HepG2 (cell line): ENCODE measurements around the gene SIK3. TPM values are rescaled to one million over a fixed set of nuclear protein-coding genes. Genes with fewer than 3 reads are reported as not detected.

ENCODE experiments used
- ATAD3A ChIP-seq: sonication (generic); formaldehyde crosslinking; IDR thresholded peaks from 2 replicates; pipeline ENCODE4 v1.4.0; 2020; ENCODE audit warnings: missing genetic modification reagents
- ATF7 ChIP-seq, 2 experiments: fragments of 450-650 bp in 1 of 2; sonication (generic) in 1 of 2; formaldehyde crosslinking in 1 of 2; IDR thresholded peaks; 2 replicates each; pipeline versions ENCODE4 v1.4.0 to v1.6.1; 2016 to 2020; ENCODE audit warnings: antibody characterized with exemption in 1 of 2, mild to moderate bottlenecking in 1 of 2, missing genetic modification reagents in 1 of 2
- GZF1 ChIP-seq: sonication (generic); formaldehyde crosslinking; IDR thresholded peaks from 2 replicates; pipeline ENCODE4 v1.5.1; 2020; ENCODE audit warnings: mild to moderate bottlenecking, missing genetic modification reagents
- HDAC6 ChIP-seq: fragments of 200-600 bp; sonication (generic); IDR thresholded peaks from 2 replicates; pipeline ENCODE4 v1.7.0; 2017; ENCODE audit warnings: mild to moderate bottlenecking, antibody characterized with exemption, low read length, low read depth
- HIVEP1 ChIP-seq: sonication (generic); formaldehyde crosslinking; IDR thresholded peaks from 2 replicates; pipeline ENCODE4 v1.4.0; 2020; ENCODE audit warnings: mild to moderate bottlenecking, missing genetic modification reagents
- HNRNPL ChIP-seq: fragments of 200-400 bp; formaldehyde crosslinking; IDR thresholded peaks from 2 replicates; pipeline ENCODE4 v1.6.1; 2017; ENCODE audit warnings: mild to moderate bottlenecking, low read depth, low read length
- MED1 ChIP-seq: sonication (generic); formaldehyde crosslinking; IDR thresholded peaks from 2 replicates; pipeline ENCODE4 v1.4.0; 2020; ENCODE audit warnings: missing genetic modification reagents
- PHF8 ChIP-seq: sonication (generic); formaldehyde crosslinking; IDR thresholded peaks from 2 replicates; pipeline ENCODE4 v1.5.0; 2020; ENCODE audit warnings: missing genetic modification reagents
- PITX1 ChIP-seq: sonication (generic); formaldehyde crosslinking; IDR thresholded peaks from 2 replicates; pipeline ENCODE4 v1.5.1; 2020; ENCODE audit warnings: mild to moderate bottlenecking, missing genetic modification reagents
- RARA ChIP-seq: IDR thresholded peaks from 2 replicates; pipeline ENCODE4 v1.6.1; 2016; ENCODE audit warnings: missing genetic modification reagents, missing compliant biosample characterization
- RCOR2 ChIP-seq: IDR thresholded peaks from 2 replicates; pipeline ENCODE4 v1.6.1; 2016; ENCODE audit warnings: missing biosample characterization, missing genetic modification reagents
- RFXANK ChIP-seq: IDR thresholded peaks from 2 replicates; pipeline ENCODE4 v1.6.1; 2016
- RORA ChIP-seq: sonication (generic); formaldehyde crosslinking; IDR thresholded peaks from 2 replicates; pipeline ENCODE4 v1.5.0; 2020; ENCODE audit warnings: mild to moderate bottlenecking, missing genetic modification reagents, moderate library complexity
- TSC22D2 ChIP-seq: sonication (generic); formaldehyde crosslinking; IDR thresholded peaks from 2 replicates; pipeline ENCODE4 v1.5.1; 2020; ENCODE audit warnings: missing genetic modification reagents, mild to moderate bottlenecking, borderline replicate concordance
- XBP1 ChIP-seq: sonication (generic); formaldehyde crosslinking; IDR thresholded peaks from 2 replicates; pipeline ENCODE4 v1.5.0; 2020; ENCODE audit warnings: missing genetic modification reagents
- YEATS2 ChIP-seq: sonication (generic); formaldehyde crosslinking; IDR thresholded peaks from 2 replicates; pipeline ENCODE4 v1.4.0; 2020; ENCODE audit warnings: missing genetic modification reagents, borderline replicate concordance
- ZFP62 ChIP-seq: sonication (generic); formaldehyde crosslinking; IDR thresholded peaks from 2 replicates; pipeline ENCODE4 v1.4.0; 2020; ENCODE audit warnings: missing genetic modification reagents
- ZNF180 ChIP-seq: sonication (generic); formaldehyde crosslinking; IDR thresholded peaks from 2 replicates; pipeline ENCODE4 v1.4.0; 2020; ENCODE audit warnings: low read depth, missing genetic modification reagents, borderline replicate concordance
- ZNF225 ChIP-seq: sonication (generic); formaldehyde crosslinking; IDR thresholded peaks from 2 replicates; pipeline ENCODE4 v1.4.0; 2020; ENCODE audit warnings: mild to moderate bottlenecking, missing genetic modification reagents
- polyA plus RNA-seq, 8 experiments: library from polyadenylated mRNA; depleted of rRNA in 3 of 8; stranded (reverse) in 7 of 8; unstranded in 1 of 8; fragments of >200 nt; fragmentation: Illumina TruSeq in 4 of 8; extraction: Trizol in 4 of 8; gene quantifications; 2 replicates each; pipeline versions ENCODE4 v1.2.1 to v1.2.3, GENCODE V29; 2011 to 2016; ENCODE audit warnings: low read depth in 4 of 8, missing spikeins in 1 of 8, mixed read lengths in 1 of 8; ENCODE audit not compliant: insufficient read depth in 1 of 8
- total RNA-seq, 5 experiments: library from RNA; depleted of rRNA; stranded (reverse); fragments of >200 nt; fragmentation: Illumina TruSeq; extraction: Trizol; gene quantifications; 2 replicates each; pipeline ENCODE4 v1.2.3, GENCODE V29; 2016; ENCODE audit warnings: low read depth in 1 of 5
- TF ChIP-seq, protein P1 (sequence below): sonication (generic); formaldehyde crosslinking; IDR thresholded peaks from 2 replicates; pipeline ENCODE4 v1.9.0; 2022; ENCODE audit warnings: missing genetic modification reagents, mild to moderate bottlenecking, borderline replicate concordance
- TF ChIP-seq, protein P2 (sequence below): sonication (generic); formaldehyde crosslinking; IDR thresholded peaks from 2 replicates; pipeline ENCODE4 v1.8.0; 2022; ENCODE audit warnings: mild to moderate bottlenecking, missing genetic modification reagents, moderate library complexity
- TF ChIP-seq, protein P3 (sequence below): IDR thresholded peaks from 2 replicates; pipeline ENCODE4 v1.6.1; 2016; ENCODE audit warnings: control low read depth
- TF ChIP-seq, protein P4 (sequence below): sonication (generic); formaldehyde crosslinking; IDR thresholded peaks from 2 replicates; pipeline ENCODE4 v1.5.0; 2020; ENCODE audit warnings: missing genetic modification reagents, mild to moderate bottlenecking, borderline replicate concordance
- TF ChIP-seq, protein P5 (sequence below): sonication (generic); formaldehyde crosslinking; IDR thresholded peaks from 2 replicates; pipeline ENCODE4 v1.4.0; 2020; ENCODE audit warnings: mild to moderate bottlenecking, missing genetic modification reagents

SIK3 gene
- total and polyA plus RNA-seq, 2 of the 13 experiments (the other 11 are each of a cell fraction or from before 2014, with no cell fraction given) = 5.7 to 9.8 TPM

DNA sequence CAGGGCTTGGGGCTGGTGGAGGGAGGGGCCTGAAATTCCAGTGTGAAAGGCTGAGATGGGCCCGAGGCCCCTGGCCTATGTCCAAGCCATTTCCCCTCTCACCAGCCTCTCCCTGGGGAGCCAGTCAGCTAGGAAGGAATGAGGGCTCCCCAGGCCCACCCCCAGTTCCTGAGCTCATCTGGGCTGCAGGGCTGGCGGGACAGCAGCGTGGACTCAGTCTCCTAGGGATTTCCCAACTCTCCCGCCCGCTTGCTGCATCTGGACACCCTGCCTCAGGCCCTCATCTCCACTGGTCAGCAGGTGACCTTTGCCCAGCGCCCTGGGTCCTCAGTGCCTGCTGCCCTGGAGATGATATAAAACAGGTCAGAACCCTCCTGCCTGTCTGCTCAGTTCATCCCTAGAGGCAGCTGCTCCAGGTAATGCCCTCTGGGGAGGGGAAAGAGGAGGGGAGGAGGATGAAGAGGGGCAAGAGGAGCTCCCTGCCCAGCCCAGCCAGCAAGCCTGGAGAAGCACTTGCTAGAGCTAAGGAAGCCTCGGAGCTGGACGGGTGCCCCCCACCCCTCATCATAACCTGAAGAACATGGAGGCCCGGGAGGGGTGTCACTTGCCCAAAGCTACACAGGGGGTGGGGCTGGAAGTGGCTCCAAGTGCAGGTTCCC is 268.6 kb downstream of the SIK3 start, which contains the start of gene APOC3 (continued):
- TF ChIP-seq PITX1 (peak; percentile 64; the same call in 1 of the 2 replicates), ZNF225 (CRISPR knock-in tag) (no peak), MED1 (peak; percentile 91), YEATS2 (no peak), ZFP62 (CRISPR knock-in tag) (no peak), HIVEP1 (peak; percentile 85; the same call in 1 of the 2 replicates), RCOR2 (0 out of 2 replicates have a peak, but pooled peaks have one; percentile 16), HNRNPL (peak; percentile 86; the same call in 1 of the 2 replicates), RORA (no peak), XBP1 (CRISPR knock-in tag) (no peak), ATF7 (IDR thresholded peaks at IDR 0.05) (no peak), ATF7 (CRISPR knock-in tag; IDR thresholded peaks at IDR 0.05) (peak; percentile 75; the same call in 1 of the 2 replicates), PHF8 (CRISPR knock-in tag) (no peak), GZF1 (CRISPR knock-in tag) (no peak), TSC22D2 (no peak), ATAD3A (CRISPR knock-in tag) (no peak), RARA (CRISPR knock-in tag) (peak; percentile 85), HDAC6 (no peak), ZNF180 (CRISPR knock-in tag) (no peak), RFXANK (CRISPR knock-in tag) (no peak)
- TF ChIP-seq, protein P1, sequence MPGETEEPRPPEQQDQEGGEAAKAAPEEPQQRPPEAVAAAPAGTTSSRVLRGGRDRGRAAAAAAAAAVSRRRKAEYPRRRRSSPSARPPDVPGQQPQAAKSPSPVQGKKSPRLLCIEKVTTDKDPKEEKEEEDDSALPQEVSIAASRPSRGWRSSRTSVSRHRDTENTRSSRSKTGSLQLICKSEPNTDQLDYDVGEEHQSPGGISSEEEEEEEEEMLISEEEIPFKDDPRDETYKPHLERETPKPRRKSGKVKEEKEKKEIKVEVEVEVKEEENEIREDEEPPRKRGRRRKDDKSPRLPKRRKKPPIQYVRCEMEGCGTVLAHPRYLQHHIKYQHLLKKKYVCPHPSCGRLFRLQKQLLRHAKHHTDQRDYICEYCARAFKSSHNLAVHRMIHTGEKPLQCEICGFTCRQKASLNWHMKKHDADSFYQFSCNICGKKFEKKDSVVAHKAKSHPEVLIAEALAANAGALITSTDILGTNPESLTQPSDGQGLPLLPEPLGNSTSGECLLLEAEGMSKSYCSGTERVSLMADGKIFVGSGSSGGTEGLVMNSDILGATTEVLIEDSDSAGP (CRISPR knock-in tag) = peak; percentile 1; the same call in 1 of the 2 replicates
- TF ChIP-seq, protein P2, sequence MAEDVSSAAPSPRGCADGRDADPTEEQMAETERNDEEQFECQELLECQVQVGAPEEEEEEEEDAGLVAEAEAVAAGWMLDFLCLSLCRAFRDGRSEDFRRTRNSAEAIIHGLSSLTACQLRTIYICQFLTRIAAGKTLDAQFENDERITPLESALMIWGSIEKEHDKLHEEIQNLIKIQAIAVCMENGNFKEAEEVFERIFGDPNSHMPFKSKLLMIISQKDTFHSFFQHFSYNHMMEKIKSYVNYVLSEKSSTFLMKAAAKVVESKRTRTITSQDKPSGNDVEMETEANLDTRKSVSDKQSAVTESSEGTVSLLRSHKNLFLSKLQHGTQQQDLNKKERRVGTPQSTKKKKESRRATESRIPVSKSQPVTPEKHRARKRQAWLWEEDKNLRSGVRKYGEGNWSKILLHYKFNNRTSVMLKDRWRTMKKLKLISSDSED = no peak
- TF ChIP-seq, protein P3, sequence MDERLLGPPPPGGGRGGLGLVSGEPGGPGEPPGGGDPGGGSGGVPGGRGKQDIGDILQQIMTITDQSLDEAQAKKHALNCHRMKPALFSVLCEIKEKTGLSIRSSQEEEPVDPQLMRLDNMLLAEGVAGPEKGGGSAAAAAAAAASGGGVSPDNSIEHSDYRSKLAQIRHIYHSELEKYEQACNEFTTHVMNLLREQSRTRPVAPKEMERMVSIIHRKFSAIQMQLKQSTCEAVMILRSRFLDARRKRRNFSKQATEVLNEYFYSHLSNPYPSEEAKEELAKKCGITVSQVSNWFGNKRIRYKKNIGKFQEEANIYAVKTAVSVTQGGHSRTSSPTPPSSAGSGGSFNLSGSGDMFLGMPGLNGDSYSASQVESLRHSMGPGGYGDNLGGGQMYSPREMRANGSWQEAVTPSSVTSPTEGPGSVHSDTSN (CRISPR knock-in tag) = no peak
- TF ChIP-seq, protein P4, sequence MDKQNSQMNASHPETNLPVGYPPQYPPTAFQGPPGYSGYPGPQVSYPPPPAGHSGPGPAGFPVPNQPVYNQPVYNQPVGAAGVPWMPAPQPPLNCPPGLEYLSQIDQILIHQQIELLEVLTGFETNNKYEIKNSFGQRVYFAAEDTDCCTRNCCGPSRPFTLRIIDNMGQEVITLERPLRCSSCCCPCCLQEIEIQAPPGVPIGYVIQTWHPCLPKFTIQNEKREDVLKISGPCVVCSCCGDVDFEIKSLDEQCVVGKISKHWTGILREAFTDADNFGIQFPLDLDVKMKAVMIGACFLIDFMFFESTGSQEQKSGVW (CRISPR knock-in tag) = no peak
- TF ChIP-seq, protein P5, sequence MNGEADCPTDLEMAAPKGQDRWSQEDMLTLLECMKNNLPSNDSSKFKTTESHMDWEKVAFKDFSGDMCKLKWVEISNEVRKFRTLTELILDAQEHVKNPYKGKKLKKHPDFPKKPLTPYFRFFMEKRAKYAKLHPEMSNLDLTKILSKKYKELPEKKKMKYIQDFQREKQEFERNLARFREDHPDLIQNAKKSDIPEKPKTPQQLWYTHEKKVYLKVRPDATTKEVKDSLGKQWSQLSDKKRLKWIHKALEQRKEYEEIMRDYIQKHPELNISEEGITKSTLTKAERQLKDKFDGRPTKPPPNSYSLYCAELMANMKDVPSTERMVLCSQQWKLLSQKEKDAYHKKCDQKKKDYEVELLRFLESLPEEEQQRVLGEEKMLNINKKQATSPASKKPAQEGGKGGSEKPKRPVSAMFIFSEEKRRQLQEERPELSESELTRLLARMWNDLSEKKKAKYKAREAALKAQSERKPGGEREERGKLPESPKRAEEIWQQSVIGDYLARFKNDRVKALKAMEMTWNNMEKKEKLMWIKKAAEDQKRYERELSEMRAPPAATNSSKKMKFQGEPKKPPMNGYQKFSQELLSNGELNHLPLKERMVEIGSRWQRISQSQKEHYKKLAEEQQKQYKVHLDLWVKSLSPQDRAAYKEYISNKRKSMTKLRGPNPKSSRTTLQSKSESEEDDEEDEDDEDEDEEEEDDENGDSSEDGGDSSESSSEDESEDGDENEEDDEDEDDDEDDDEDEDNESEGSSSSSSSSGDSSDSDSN = no peak
